IMR-90 (cell line): ENCODE data around the gene DNAJC12. TPM values are rescaled to one million over a fixed set of nuclear protein-coding genes. Genes with fewer than 3 reads are reported as not detected.

Experiments used
- ATAC-seq: fragments of 200-7000 bp; cut with Tn5 transposase; 2 replicates; pipeline ENCODE4 v1.9.1; 2020; ENCODE audit warnings: low read depth, mild to moderate bottlenecking, moderate library complexity
- BruUV-seq: library from RNA; stranded (reverse); fragments of 400-500 nt; replicated peaks from 2 replicates; lab custom pipeline; 2021; lab: Mats Ljungman, UMichigan
- CTCF ChIA-PET: fragments of 300-600 bp; formaldehyde crosslinking; extraction: SDS; loops from one replicate; lab custom pipeline; 2021; ENCODE audit warnings: antibody characterized with exemption; lab: Yijun Ruan, JAX
- POLR2A ChIA-PET: fragments of 300-600 bp; sonication (Branson Sonifier 250); formaldehyde crosslinking; loops from one replicate; lab custom pipeline; 2022; ENCODE audit warnings: antibody characterized with exemption; ENCODE audit not compliant: unreplicated experiment; lab: Charles Lee
- DNase-seq: peaks from one replicate; pipeline ENCODE4 v3.0.0; 2013
- H2AFZ ChIP-seq: replicated peaks from 2 replicates; pipeline ENCODE3; 2013; ENCODE audit warnings: low read length, mild to moderate bottlenecking; ENCODE audit not compliant: poor library complexity
- H2AK5ac ChIP-seq: 2 replicates; pipeline ENCODE4 v1.6.1; 2013; ENCODE audit warnings: low read depth, low read length, inconsistent platforms
- H2AK9ac ChIP-seq: replicated peaks from 2 replicates; pipeline ENCODE3; 2013; ENCODE audit warnings: mild to moderate bottlenecking, low read depth, low read length, moderate library complexity; ENCODE audit not compliant: poor library complexity
- H2BK120ac ChIP-seq: 2 replicates; pipeline ENCODE4 v1.6.1; 2013; ENCODE audit warnings: low read depth, low read length, inconsistent platforms
- H2BK15ac ChIP-seq: 3 replicates; pipeline ENCODE4 v1.6.1; 2013; ENCODE audit warnings: low read depth, low read length, inconsistent platforms
- H2BK20ac ChIP-seq: 2 replicates; pipeline ENCODE4 v1.6.1; 2013; ENCODE audit warnings: low read depth, mild to moderate bottlenecking, inconsistent platforms, low read length, moderate library complexity
- H2BK5ac ChIP-seq: 2 replicates; pipeline ENCODE4 v1.6.1; 2013; ENCODE audit warnings: mild to moderate bottlenecking, low read depth, low read length, inconsistent platforms; ENCODE audit not compliant: poor library complexity, severe bottlenecking
- H3K14ac ChIP-seq: replicated peaks from 2 replicates; pipeline ENCODE4 v1.6.1; 2013; ENCODE audit warnings: low read depth, low read length, inconsistent platforms
- H3K18ac ChIP-seq: 2 replicates; pipeline ENCODE4 v1.6.1; 2013; ENCODE audit warnings: low read depth, low read length, control low read depth
- H3K23ac ChIP-seq: 2 replicates; pipeline ENCODE4 v1.6.1; 2013; ENCODE audit warnings: low read depth, low read length, inconsistent platforms
- H3K27ac ChIP-seq: 2 replicates; pipeline ENCODE4 v1.5.1; 2013; ENCODE audit warnings: mild to moderate bottlenecking, control low read depth, low read length; ENCODE audit not compliant: insufficient read depth
- H3K27me3 ChIP-seq: 2 replicates; pipeline ENCODE4 v1.6.1; 2013; ENCODE audit warnings: low read length; ENCODE audit not compliant: control insufficient read depth, insufficient read depth
- H3K36me3 ChIP-seq: 2 replicates; pipeline ENCODE4 v1.6.1; 2013; ENCODE audit warnings: low read length, mixed read lengths; ENCODE audit not compliant: control insufficient read depth, insufficient read depth
- H3K4ac ChIP-seq: 2 replicates; pipeline ENCODE4 v1.6.1; 2013; ENCODE audit warnings: low read depth, low read length, inconsistent platforms
- H3K4me1 ChIP-seq: 2 replicates; pipeline ENCODE4 v1.6.1; 2013; ENCODE audit warnings: low read length, mixed read lengths; ENCODE audit not compliant: control insufficient read depth, insufficient read depth
- H3K4me2 ChIP-seq: 2 replicates; pipeline ENCODE4 v1.6.1; 2013; ENCODE audit warnings: low read depth, mild to moderate bottlenecking, control low read depth, low read length, moderate library complexity
- H3K4me3 ChIP-seq: 2 replicates; pipeline ENCODE4 v1.5.1; 2013; ENCODE audit warnings: low read depth, mild to moderate bottlenecking, control low read depth, low read length, moderate library complexity; ENCODE audit not compliant: insufficient read depth
- H3K56ac ChIP-seq: 2 replicates; pipeline ENCODE4 v1.6.1; 2013; ENCODE audit warnings: low read length, inconsistent platforms; ENCODE audit not compliant: insufficient read depth; ENCODE audit errors: extremely low read depth
- H3K79me1 ChIP-seq, 2 experiments: 2 replicates each; pipeline ENCODE4 v1.6.1; 2013; ENCODE audit warnings: low read length in 2 of 2, inconsistent platforms in 1 of 2, low read depth in 1 of 2
- H3K9ac ChIP-seq: 2 replicates; pipeline ENCODE4 v1.6.1; 2013; ENCODE audit warnings: low read depth, low read length, control low read depth
- H3K9me1 ChIP-seq: 2 replicates; pipeline ENCODE4 v1.6.1; 2013; ENCODE audit warnings: low read length, inconsistent platforms; ENCODE audit not compliant: insufficient read depth
- H3K9me3 ChIP-seq: 2 replicates; pipeline ENCODE4 v1.6.1; 2013; ENCODE audit warnings: low read length; ENCODE audit not compliant: control insufficient read depth, insufficient read depth
- H4K20me1 ChIP-seq: 2 replicates; pipeline ENCODE4 v1.6.1; 2013; ENCODE audit warnings: low read length, inconsistent platforms; ENCODE audit not compliant: insufficient read depth
- H4K5ac ChIP-seq: 2 replicates; pipeline ENCODE4 v1.6.1; 2013; ENCODE audit warnings: mild to moderate bottlenecking, low read depth, low read length, control low read depth
- H4K8ac ChIP-seq, 2 experiments: 2 replicates each; pipeline ENCODE4 v1.6.1; 2013; ENCODE audit warnings: low read depth in 2 of 2, low read length in 2 of 2, control low read depth in 1 of 2, inconsistent platforms in 1 of 2
- H4K91ac ChIP-seq: 2 replicates; pipeline ENCODE4 v1.6.1; 2013; ENCODE audit warnings: low read depth, low read length, inconsistent platforms; ENCODE audit not compliant: insufficient read depth
- MXI1 ChIP-seq: IDR thresholded peaks from 2 replicates; pipeline ENCODE4 v1.6.1; 2012; ENCODE audit warnings: low read depth, mild to moderate bottlenecking, low read length, moderate library complexity, borderline replicate concordance
- RFX5 ChIP-seq: IDR thresholded peaks from 2 replicates; pipeline ENCODE4 v1.8.0; 2012; ENCODE audit warnings: low read depth, mild to moderate bottlenecking, low read length, moderate library complexity
- WGBS, 2 experiments: methylation state at CpG; one replicate each; pipeline versions ENCODE4 v1.1.5 to v1.1.7; 2013; ENCODE audit warnings: missing lambda C conversion rate in 2 of 2; ENCODE audit not compliant: insufficient read length in 1 of 2; ENCODE audit errors: extremely low coverage in 2 of 2; 5-methylcytosine and 5-hydroxymethylcytosine counted together
- dilution Hi-C: fragments of 300-500 bp; cut with HindIII; formaldehyde crosslinking; loops from one replicate; pipeline ENCODE4 v1.14.3; 2018; ENCODE audit warnings: low sequenced_read_pairs; ENCODE audit not compliant: unreplicated experiment
- in situ Hi-C: fragments of 300-500 bp; cut with MboI; formaldehyde crosslinking; loops from 3 replicates; pipeline ENCODE4 v1.14.3; 2019; ENCODE audit warnings: low sequenced_read_pairs, inconsistent platforms, mixed read lengths
- intact Hi-C: fragments of 100-400 bp; cut with micrococcal nuclease; formaldehyde crosslinking; loops from 2 replicates; pipeline ENCODE4 v1.10.0; 2022
- polyA plus RNA-seq, 3 experiments: library from polyadenylated mRNA; depleted of rRNA; stranded (reverse); fragments of >200 nt; gene quantifications; 2 replicates each; pipeline ENCODE4 v1.2.3, GENCODE V29; 2012; ENCODE audit warnings: low replicate concordance in 1 of 3
- total RNA-seq: library from RNA; depleted of rRNA; stranded (reverse); fragments of >200 nt; gene quantifications from 2 replicates; pipeline ENCODE4 v1.2.3, GENCODE V29; 2012
- TF ChIP-seq, protein P1 (sequence below): fragments of 150-350 bp; IDR thresholded peaks from 2 replicates; pipeline ENCODE4 v1.6.1; 2017; ENCODE audit warnings: mild to moderate bottlenecking, antibody characterized with exemption, low read length, low read depth

DNAJC12 gene
- total and polyA plus RNA-seq, 2 of the 4 experiments (the other 2 are of a cell fraction) = 2.3 to 2.9 TPM

- H3K14ac ChIP-seq = no peak overlapping the region
- ChIA-PET CTCF (interaction anchor here (1.5 to 2.0 kb wide), 2 partner anchors 12 to 72 kb away, joined by 4 to 6 read pairs; no protein-coding TSS in a partner anchor), POLR2A (no interaction called here)
- no peak overlapping the region for H3K9ac ChIP-seq
- intact Hi-C loops (no loop called here), dilution Hi-C loops (no loop called here), in situ Hi-C loops (no loop called here)
- H3K79me1 ChIP-seq = no peaks in the 10 kb centered on the region
- no peak for ATAC-seq
- H2AFZ ChIP-seq = peak overlapping the region; percentile 26
- H2BK20ac ChIP-seq = no peak overlapping the region
- no peak overlapping the region for H4K8ac ChIP-seq
- TF ChIP-seq, protein P1, sequence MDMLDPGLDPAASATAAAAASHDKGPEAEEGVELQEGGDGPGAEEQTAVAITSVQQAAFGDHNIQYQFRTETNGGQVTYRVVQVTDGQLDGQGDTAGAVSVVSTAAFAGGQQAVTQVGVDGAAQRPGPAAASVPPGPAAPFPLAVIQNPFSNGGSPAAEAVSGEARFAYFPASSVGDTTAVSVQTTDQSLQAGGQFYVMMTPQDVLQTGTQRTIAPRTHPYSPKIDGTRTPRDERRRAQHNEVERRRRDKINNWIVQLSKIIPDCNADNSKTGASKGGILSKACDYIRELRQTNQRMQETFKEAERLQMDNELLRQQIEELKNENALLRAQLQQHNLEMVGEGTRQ = peak; percentile 72
- no peak for TF ChIP-seq MXI1
- no peak for TF ChIP-seq RFX5
- H3K9me1 ChIP-seq = no peaks in the 10 kb centered on the region
- no peak overlapping the region for H4K5ac ChIP-seq
- H2AK5ac ChIP-seq = no peak overlapping the region
- 100% methylated on average over 1 of the region's 2 CpGs; no CpG with 5 or more reads in 1 of the 2 experiments for WGBS, 2 experiments
- no peak overlapping the region for H3K23ac ChIP-seq
- H3K4me3 ChIP-seq = no peak overlapping the region
- peaks cover 2% of the 10 kb centered on the region; the same call in 1 of the 2 replicates for H3K27me3 ChIP-seq
- no peak overlapping the region for H3K4me2 ChIP-seq
- no peak overlapping the region for H3K56ac ChIP-seq
- no peaks in the 10 kb centered on the region for H3K36me3 ChIP-seq
- H3K18ac ChIP-seq = no peak overlapping the region
- no peak for DNase-seq
- H2AK9ac ChIP-seq = no peak overlapping the region
- no peak overlapping the region for H3K4ac ChIP-seq
- H2BK15ac ChIP-seq = no peak overlapping the region
- no peak overlapping the region for H2BK5ac ChIP-seq
- no peak overlapping the region for H2BK120ac ChIP-seq
- H3K9me3 ChIP-seq = no peaks in the 10 kb centered on the region
- H4K20me1 ChIP-seq = peaks cover 2% of the 10 kb centered on the region; the same call in 1 of the 2 replicates
- no peak overlapping the region for H3K27ac ChIP-seq
- no peak overlapping the region for H4K91ac ChIP-seq
- H3K4me1 ChIP-seq = no peaks in the 10 kb centered on the region
- BruUV-seq = no TSS peak
These were observed 70.7 kb downstream of the DNAJC12 start for GRCh38 chr10:67767244-67767643.
